ENCODE measurements around the gene C15orf62.

Gene C15orf62, protein sequence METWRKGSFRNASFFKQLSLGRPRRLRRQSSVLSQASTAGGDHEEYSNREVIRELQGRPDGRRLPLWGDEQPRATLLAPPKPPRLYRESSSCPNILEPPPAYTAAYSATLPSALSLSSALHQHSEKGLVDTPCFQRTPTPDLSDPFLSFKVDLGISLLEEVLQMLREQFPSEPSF

DNA sequence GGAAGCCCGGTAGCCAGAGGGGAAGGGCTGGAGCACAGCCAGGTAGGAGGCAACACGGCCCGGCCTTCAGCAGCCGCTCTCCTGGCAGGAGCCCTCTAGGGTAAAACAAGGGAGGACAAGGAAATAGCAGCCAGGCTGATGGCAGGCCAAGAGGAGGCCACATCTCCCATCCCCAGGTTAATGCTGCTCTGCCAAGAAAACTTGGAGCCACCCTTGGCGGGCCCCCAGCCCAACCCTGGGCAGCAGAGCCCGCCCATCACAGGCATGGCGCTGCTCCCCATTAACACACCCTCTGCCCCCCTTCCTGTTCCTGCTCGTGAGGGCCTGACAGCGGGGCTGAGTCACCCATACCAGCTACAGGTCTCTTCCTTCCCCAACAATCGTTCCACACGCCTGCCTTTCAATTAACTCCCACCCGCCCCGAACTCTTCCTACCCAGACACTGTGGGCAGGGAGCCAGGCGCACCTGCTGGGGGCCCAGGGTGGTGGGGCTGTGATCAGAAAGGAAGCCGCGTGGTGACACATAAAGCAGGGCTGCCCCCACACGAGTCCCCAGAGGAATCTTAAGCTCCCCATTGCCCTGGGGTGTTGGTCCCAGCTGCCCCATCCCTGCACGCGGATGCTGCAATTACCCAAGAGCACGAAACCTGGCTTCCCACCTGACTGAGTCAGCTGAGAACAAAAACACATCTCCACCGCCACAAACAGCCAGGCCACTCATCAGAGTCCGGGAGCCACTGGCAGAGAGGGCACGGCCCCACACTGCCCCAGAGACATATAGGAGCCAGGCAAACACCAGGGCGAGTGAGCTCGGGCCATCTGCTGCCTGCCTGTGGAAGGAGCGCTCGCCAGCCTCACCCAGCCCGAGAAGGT is at the start of gene C15orf62:
C15orf62 (plus strand) TSS at position 707 of the 873 bp plus-strand sequence. CDS start 516 bp downstream, outside the sequence.
- TF ChIP-seq, protein P1, sequence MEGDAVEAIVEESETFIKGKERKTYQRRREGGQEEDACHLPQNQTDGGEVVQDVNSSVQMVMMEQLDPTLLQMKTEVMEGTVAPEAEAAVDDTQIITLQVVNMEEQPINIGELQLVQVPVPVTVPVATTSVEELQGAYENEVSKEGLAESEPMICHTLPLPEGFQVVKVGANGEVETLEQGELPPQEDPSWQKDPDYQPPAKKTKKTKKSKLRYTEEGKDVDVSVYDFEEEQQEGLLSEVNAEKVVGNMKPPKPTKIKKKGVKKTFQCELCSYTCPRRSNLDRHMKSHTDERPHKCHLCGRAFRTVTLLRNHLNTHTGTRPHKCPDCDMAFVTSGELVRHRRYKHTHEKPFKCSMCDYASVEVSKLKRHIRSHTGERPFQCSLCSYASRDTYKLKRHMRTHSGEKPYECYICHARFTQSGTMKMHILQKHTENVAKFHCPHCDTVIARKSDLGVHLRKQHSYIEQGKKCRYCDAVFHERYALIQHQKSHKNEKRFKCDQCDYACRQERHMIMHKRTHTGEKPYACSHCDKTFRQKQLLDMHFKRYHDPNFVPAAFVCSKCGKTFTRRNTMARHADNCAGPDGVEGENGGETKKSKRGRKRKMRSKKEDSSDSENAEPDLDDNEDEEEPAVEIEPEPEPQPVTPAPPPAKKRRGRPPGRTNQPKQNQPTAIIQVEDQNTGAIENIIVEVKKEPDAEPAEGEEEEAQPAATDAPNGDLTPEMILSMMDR (IDR thresholded peaks at IDR 0.05; ENCODE audit: borderline replicate concordance, insufficient read depth, low read depth, low read length), result no peak
- peak within 1 kb of the TSS; percentile 39 for H3K4me3 ChIP-seq (ENCODE audit: low read depth, low read length)

DNA sequence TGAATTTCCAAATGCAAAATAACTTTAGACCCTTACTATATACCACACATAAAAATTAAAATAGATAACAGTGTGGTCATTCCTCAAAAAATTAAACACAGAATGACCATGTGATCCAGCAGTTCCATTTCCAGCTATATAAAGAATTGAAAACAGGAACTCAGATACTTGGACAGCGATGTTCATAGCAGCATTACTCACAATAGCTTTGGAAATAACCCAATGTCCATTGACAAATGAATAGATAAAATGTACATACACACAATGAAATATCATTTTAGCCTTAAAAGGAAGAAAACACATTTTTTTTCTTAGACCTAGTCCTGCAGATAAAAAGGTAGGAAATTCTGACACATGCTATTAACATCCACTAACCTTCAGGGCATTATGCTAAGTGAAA is 48.1 kb upstream of the C15orf62 start:
- H3K4me3 ChIP-seq (ENCODE audit: low read depth, low read length), result no peak overlapping the region
- TF ChIP-seq, protein P1 (IDR thresholded peaks at IDR 0.05; ENCODE audit: borderline replicate concordance, insufficient read depth, low read depth, low read length), result no peak

DNA sequence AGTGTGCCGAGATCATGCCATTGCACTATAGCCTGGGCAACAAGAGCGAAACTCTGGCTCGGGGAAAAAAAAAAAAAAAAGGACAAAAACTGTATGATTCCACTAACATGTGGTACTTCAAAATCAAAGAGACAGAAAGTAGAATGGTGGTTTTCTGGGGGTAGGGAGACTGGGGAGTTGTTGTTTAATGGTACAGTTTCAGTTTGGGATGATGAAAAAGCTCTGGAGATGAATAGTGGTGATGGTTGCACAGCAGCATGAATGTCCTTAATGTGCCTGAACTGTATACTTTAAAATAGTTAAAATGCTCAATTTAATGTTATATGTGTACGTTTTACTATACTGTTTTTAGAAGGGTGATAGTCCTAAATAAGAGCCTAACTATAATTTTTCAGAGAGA is 47.4 kb upstream of the C15orf62 start:
- H3K4me3 ChIP-seq (ENCODE audit: low read depth, low read length), result no peak overlapping the region
- TF ChIP-seq, protein P1 (IDR thresholded peaks at IDR 0.05; ENCODE audit: borderline replicate concordance, insufficient read depth, low read depth, low read length), result no peak

DNA sequence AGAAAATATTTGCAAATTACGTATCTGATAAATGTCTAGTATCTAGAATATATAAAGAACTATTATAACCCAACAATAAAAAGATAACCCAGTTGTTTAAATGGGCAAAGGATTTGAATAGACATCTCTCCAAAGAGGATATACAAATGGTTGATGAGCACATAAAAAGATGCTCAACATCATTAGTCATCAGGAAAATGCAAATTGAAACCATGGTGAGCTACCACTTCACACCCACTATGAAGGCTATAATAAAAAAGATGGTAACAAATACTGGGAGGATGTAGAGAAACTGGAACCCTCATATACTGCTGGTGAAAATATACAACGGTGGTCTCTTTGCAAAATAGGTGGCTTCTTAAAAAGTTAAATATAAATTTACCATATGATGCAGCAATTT is 46.8 kb upstream of the C15orf62 start:
- TF ChIP-seq, protein P1 (IDR thresholded peaks at IDR 0.05; ENCODE audit: borderline replicate concordance, insufficient read depth, low read depth, low read length), result no peak
- H3K4me3 ChIP-seq (ENCODE audit: low read depth, low read length), result no peak overlapping the region

DNA sequence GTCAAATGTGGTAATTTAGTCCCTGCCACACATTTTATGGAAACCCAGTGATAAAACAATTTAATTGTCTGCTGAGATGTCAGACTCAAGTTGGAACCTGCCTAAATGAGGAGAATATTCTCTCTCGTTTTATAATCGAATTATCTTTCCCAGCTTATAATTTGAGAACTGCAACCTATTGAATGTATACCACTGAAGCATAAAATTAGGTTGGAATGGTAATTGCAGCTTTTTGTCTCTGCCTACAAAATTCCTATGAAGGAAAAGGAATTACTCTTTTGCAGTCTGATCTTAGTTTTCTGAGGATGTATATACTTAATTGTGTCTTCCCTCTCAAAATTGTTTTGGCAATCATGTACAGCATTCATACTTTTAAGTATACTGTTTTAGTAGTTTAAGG is 45.9 kb upstream of the C15orf62 start:
- TF ChIP-seq, protein P1 (IDR thresholded peaks at IDR 0.05; ENCODE audit: borderline replicate concordance, insufficient read depth, low read depth, low read length), result no peak
- no peak overlapping the region for H3K4me3 ChIP-seq (ENCODE audit: low read depth, low read length)

DNA sequence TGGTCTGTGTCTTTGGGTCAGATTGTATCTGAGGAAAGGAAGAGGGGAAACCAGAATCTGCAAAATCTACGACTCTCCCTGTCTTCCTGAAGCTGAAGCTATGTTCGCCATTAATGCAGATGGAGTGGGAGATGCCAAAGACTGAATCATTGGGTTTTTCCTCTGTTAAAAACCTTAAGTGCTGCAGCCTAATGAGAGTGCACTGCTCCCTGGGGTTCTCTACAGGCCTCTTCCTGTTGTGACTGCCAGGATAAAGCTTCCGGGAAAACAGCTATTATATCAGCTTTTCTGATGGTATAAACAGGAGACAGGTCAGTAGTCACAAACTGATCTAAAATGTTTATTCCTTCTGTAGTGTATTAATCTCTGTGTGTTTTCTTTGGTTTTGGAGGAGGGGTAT is 38.7 kb upstream of the C15orf62 start:
- TF ChIP-seq, protein P1 (IDR thresholded peaks at IDR 0.05; ENCODE audit: borderline replicate concordance, insufficient read depth, low read depth, low read length), result no peak
- H3K4me3 ChIP-seq (ENCODE audit: low read depth, low read length), result no peak overlapping the region

DNA sequence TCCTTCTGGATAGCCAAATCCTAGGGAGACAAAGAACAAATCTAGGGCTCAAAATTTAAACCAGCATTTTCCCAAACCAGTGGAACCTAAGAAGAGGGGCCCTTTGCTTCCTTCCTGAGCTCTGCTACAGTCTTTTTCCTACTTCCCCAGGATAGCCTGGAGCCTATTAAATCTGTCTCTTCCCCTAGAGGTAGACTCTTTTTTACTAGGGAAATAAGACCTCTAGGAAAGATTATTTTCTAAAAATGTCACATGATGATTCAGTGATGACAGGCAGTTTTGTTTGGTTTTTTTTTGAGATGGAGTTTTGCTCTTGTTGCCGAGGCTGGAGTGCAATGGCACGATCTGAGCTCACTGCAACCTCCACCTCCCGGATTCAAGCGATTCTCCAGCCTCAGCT is 33.2 kb upstream of the C15orf62 start:
- H3K4me3 ChIP-seq (ENCODE audit: low read depth, low read length), result no peak overlapping the region
- TF ChIP-seq, protein P1 (IDR thresholded peaks at IDR 0.05; ENCODE audit: borderline replicate concordance, insufficient read depth, low read depth, low read length), result no peak

Data from GM12875 (cell line).